ENCODE results near the gene CCM2L. TPM values are rescaled to one million over a fixed set of nuclear protein-coding genes. Genes with fewer than 3 reads are reported as not detected.

Gene CCM2L
- total RNA-seq, 2 experiments from 2014 or later, result 1.4 TPM; not detected in 1

DNA sequence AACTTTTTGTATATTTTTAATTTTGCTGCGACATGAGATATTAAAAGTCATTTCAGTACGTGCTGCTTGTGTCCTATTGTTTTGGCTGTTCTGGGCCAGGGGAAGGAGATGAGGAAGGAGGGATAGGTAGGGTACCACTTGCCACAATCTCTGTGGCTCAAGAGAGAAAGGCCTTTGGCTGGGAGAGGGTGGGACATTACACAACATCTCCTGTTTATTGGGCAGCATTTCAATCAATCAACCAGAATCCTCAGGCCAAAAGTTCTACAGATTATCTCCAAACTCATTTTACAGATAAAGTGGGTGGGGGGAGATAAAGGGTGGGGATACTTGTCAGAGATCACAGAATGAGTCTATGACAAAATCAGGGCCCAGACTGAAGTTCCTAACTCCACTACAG is 6.9 kb upstream of the CCM2L start:
- Histone ChIP-seq H3K36me3 (ENCODE audit: insufficient read depth, low read length) (no peaks in the 10 kb centered on the region), H3K4me1 (ENCODE audit: insufficient read depth, low read length, poor library complexity, severe bottlenecking) (no peaks in the 10 kb centered on the region), H3K4me2 (ENCODE audit: low read length) (no peak overlapping the region), H2AFZ (ENCODE audit: low read length) (no peak overlapping the region), H3K79me2 (ENCODE audit: insufficient read depth, low read depth, low read length) (no peaks in the 10 kb centered on the region), H3K9me2 (ENCODE audit: insufficient read depth, low read length) (no peaks in the 10 kb centered on the region), H3K27ac (ENCODE audit: low read depth, low read length, poor library complexity, severe bottlenecking) (no peak overlapping the region), H3K9me3 (ENCODE audit: low read length) (no peaks in the 10 kb centered on the region), H4K20me1 (ENCODE audit: insufficient read depth, low read length) (no peaks in the 10 kb centered on the region; the same call in 1 of the 2 replicates), H3K4me3 (ENCODE audit: low read depth, low read length, poor library complexity, severe bottlenecking) (no peak overlapping the region)
- ChIA-PET CTCF (ENCODE audit: unreplicated experiment) (no interaction called here), POLR2A (no interaction called here)
- no peak for DNase-seq (ENCODE audit: low spot score)
- intact Hi-C loops (cut with micrococcal nuclease; ENCODE audit: unreplicated experiment), result no loop called here
- BruUV-seq (replicated peaks), result no TSS peak
- TF ChIP-seq EZH2phosphoT487 (IDR thresholded peaks at IDR 0.05; ENCODE audit: borderline replicate concordance, low read depth, low read length), result no peak
- TF ChIP-seq, protein P1, sequence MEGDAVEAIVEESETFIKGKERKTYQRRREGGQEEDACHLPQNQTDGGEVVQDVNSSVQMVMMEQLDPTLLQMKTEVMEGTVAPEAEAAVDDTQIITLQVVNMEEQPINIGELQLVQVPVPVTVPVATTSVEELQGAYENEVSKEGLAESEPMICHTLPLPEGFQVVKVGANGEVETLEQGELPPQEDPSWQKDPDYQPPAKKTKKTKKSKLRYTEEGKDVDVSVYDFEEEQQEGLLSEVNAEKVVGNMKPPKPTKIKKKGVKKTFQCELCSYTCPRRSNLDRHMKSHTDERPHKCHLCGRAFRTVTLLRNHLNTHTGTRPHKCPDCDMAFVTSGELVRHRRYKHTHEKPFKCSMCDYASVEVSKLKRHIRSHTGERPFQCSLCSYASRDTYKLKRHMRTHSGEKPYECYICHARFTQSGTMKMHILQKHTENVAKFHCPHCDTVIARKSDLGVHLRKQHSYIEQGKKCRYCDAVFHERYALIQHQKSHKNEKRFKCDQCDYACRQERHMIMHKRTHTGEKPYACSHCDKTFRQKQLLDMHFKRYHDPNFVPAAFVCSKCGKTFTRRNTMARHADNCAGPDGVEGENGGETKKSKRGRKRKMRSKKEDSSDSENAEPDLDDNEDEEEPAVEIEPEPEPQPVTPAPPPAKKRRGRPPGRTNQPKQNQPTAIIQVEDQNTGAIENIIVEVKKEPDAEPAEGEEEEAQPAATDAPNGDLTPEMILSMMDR (conservative IDR thresholded peaks at IDR 0.05; ENCODE audit: low read length), result no peak

DNA sequence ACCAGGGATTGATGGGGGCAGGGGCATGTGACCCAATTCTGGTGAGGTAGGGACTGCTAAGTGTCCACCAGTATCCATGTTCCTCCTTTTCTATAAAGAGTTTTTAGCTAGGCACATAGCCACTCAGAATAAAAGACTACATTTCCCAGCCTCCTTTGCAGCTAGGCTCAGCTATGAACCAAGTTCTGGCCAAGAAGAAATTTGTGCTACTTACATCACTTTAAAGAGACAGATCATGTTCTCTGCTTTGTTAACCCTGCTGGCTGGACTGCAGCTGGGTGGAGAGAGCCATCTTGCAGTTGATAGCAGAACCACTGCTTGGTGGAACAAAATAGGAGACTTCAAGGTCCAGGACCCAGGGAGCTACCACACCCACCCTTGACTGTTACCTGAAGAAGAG is 5.3 kb upstream of the CCM2L start:
- H3K27ac ChIP-seq (ENCODE audit: low read depth, low read length, poor library complexity, severe bottlenecking), result no peak overlapping the region
- H3K9me2 ChIP-seq (ENCODE audit: insufficient read depth, low read length), result no peaks in the 10 kb centered on the region
- BruUV-seq (replicated peaks), result no TSS peak
- H3K4me2 ChIP-seq (ENCODE audit: low read length), result no peak overlapping the region
- no peaks in the 10 kb centered on the region for H3K4me1 ChIP-seq (ENCODE audit: insufficient read depth, low read length, poor library complexity, severe bottlenecking)
- no peak for DNase-seq (ENCODE audit: low spot score)
- H3K9me3 ChIP-seq (ENCODE audit: low read length), result no peaks in the 10 kb centered on the region
- CTCF ChIA-PET (ENCODE audit: unreplicated experiment), result no interaction called here
- intact Hi-C loops (cut with micrococcal nuclease; ENCODE audit: unreplicated experiment), result no loop called here
- no peak overlapping the region for H3K4me3 ChIP-seq (ENCODE audit: low read depth, low read length, poor library complexity, severe bottlenecking)
- no peak for TF ChIP-seq EZH2phosphoT487 (IDR thresholded peaks at IDR 0.05; ENCODE audit: borderline replicate concordance, low read depth, low read length)
- TF ChIP-seq, protein P1 (conservative IDR thresholded peaks at IDR 0.05; ENCODE audit: low read length), result no peak
- H4K20me1 ChIP-seq (ENCODE audit: insufficient read depth, low read length), result no peaks in the 10 kb centered on the region
- POLR2A ChIA-PET, result no interaction called here
- H2AFZ ChIP-seq (ENCODE audit: low read length), result no peak overlapping the region
- H3K79me2 ChIP-seq (ENCODE audit: insufficient read depth, low read depth, low read length), result no peaks in the 10 kb centered on the region
- no peaks in the 10 kb centered on the region for H3K36me3 ChIP-seq (ENCODE audit: insufficient read depth, low read length)

DNA sequence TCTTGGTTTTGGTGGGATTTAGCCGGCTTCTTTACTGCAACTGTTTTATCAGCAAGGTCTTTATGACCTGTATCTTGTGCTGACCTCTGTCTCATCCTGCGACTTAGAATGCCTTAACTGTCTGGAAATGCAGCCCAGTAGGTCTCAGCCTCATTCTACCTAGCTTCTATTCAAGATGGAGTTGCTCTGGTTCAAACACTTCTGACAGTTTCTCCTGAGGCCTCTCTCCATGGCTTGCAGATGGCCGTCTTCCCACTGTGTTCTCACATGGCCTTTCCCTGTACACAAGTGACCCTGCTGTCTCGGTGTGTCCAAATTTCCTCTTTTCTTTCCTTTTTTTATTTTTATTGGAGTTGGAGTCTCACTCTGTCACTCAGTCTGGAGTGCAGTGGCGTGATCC is 4.2 kb upstream of the CCM2L start:
- CTCF ChIA-PET (ENCODE audit: unreplicated experiment), result no interaction called here
- Histone ChIP-seq H3K9me2 (ENCODE audit: insufficient read depth, low read length) (no peaks in the 10 kb centered on the region), H3K79me2 (ENCODE audit: insufficient read depth, low read depth, low read length) (no peaks in the 10 kb centered on the region), H3K36me3 (ENCODE audit: insufficient read depth, low read length) (no peaks in the 10 kb centered on the region), H3K4me1 (ENCODE audit: insufficient read depth, low read length, poor library complexity, severe bottlenecking) (no peaks in the 10 kb centered on the region), H3K4me2 (ENCODE audit: low read length) (no peak overlapping the region), H3K9me3 (ENCODE audit: low read length) (no peaks in the 10 kb centered on the region), H3K27ac (ENCODE audit: low read depth, low read length, poor library complexity, severe bottlenecking) (no peak overlapping the region), H2AFZ (ENCODE audit: low read length) (no peak overlapping the region), H4K20me1 (ENCODE audit: insufficient read depth, low read length) (no peaks in the 10 kb centered on the region), H3K4me3 (ENCODE audit: low read depth, low read length, poor library complexity, severe bottlenecking) (no peak overlapping the region)
- intact Hi-C loops (cut with micrococcal nuclease; ENCODE audit: unreplicated experiment), result no loop called here
- no peak for TF ChIP-seq EZH2phosphoT487 (IDR thresholded peaks at IDR 0.05; ENCODE audit: borderline replicate concordance, low read depth, low read length)
- TF ChIP-seq, protein P1 (conservative IDR thresholded peaks at IDR 0.05; ENCODE audit: low read length), result no peak
- POLR2A ChIA-PET, result no interaction called here
- no TSS peak for BruUV-seq (replicated peaks)
- no peak for DNase-seq (ENCODE audit: low spot score)

Measured in OCI-LY7 (cell line).